IMR-90 (cell line): ENCODE results near the gene GRID1. TPM values are rescaled to one million over a fixed set of nuclear protein-coding genes. Genes with fewer than 3 reads are reported as not detected.

Experiments used
- ATAC-seq: fragments of 200-7000 bp; cut with Tn5 transposase; 2 replicates; pipeline ENCODE4 v1.9.1; 2020; ENCODE audit warnings: low read depth, mild to moderate bottlenecking, moderate library complexity
- BruUV-seq: library from RNA; stranded (reverse); fragments of 400-500 nt; replicated peaks from 2 replicates; lab custom pipeline; 2021; lab: Mats Ljungman, UMichigan
- CTCF ChIA-PET: fragments of 300-600 bp; formaldehyde crosslinking; extraction: SDS; loops from one replicate; lab custom pipeline; 2021; ENCODE audit warnings: antibody characterized with exemption; lab: Yijun Ruan, JAX
- POLR2A ChIA-PET: fragments of 300-600 bp; sonication (Branson Sonifier 250); formaldehyde crosslinking; loops from one replicate; lab custom pipeline; 2022; ENCODE audit warnings: antibody characterized with exemption; ENCODE audit not compliant: unreplicated experiment; lab: Charles Lee
- DNase-seq: peaks from one replicate; pipeline ENCODE4 v3.0.0; 2013
- H2AFZ ChIP-seq: replicated peaks from 2 replicates; pipeline ENCODE3; 2013; ENCODE audit warnings: low read length, mild to moderate bottlenecking; ENCODE audit not compliant: poor library complexity
- H2AK5ac ChIP-seq: 2 replicates; pipeline ENCODE4 v1.6.1; 2013; ENCODE audit warnings: low read depth, low read length, inconsistent platforms
- H2AK9ac ChIP-seq: replicated peaks from 2 replicates; pipeline ENCODE3; 2013; ENCODE audit warnings: mild to moderate bottlenecking, low read depth, low read length, moderate library complexity; ENCODE audit not compliant: poor library complexity
- H2BK120ac ChIP-seq: 2 replicates; pipeline ENCODE4 v1.6.1; 2013; ENCODE audit warnings: low read depth, low read length, inconsistent platforms
- H2BK15ac ChIP-seq: 3 replicates; pipeline ENCODE4 v1.6.1; 2013; ENCODE audit warnings: low read depth, low read length, inconsistent platforms
- H2BK20ac ChIP-seq: 2 replicates; pipeline ENCODE4 v1.6.1; 2013; ENCODE audit warnings: low read depth, mild to moderate bottlenecking, inconsistent platforms, low read length, moderate library complexity
- H2BK5ac ChIP-seq: 2 replicates; pipeline ENCODE4 v1.6.1; 2013; ENCODE audit warnings: mild to moderate bottlenecking, low read depth, low read length, inconsistent platforms; ENCODE audit not compliant: poor library complexity, severe bottlenecking
- H3K14ac ChIP-seq: replicated peaks from 2 replicates; pipeline ENCODE4 v1.6.1; 2013; ENCODE audit warnings: low read depth, low read length, inconsistent platforms
- H3K18ac ChIP-seq: 2 replicates; pipeline ENCODE4 v1.6.1; 2013; ENCODE audit warnings: low read depth, low read length, control low read depth
- H3K23ac ChIP-seq: 2 replicates; pipeline ENCODE4 v1.6.1; 2013; ENCODE audit warnings: low read depth, low read length, inconsistent platforms
- H3K27ac ChIP-seq: 2 replicates; pipeline ENCODE4 v1.5.1; 2013; ENCODE audit warnings: mild to moderate bottlenecking, control low read depth, low read length; ENCODE audit not compliant: insufficient read depth
- H3K27me3 ChIP-seq: 2 replicates; pipeline ENCODE4 v1.6.1; 2013; ENCODE audit warnings: low read length; ENCODE audit not compliant: control insufficient read depth, insufficient read depth
- H3K36me3 ChIP-seq: 2 replicates; pipeline ENCODE4 v1.6.1; 2013; ENCODE audit warnings: low read length, mixed read lengths; ENCODE audit not compliant: control insufficient read depth, insufficient read depth
- H3K4ac ChIP-seq: 2 replicates; pipeline ENCODE4 v1.6.1; 2013; ENCODE audit warnings: low read depth, low read length, inconsistent platforms
- H3K4me1 ChIP-seq: 2 replicates; pipeline ENCODE4 v1.6.1; 2013; ENCODE audit warnings: low read length, mixed read lengths; ENCODE audit not compliant: control insufficient read depth, insufficient read depth
- H3K4me2 ChIP-seq: 2 replicates; pipeline ENCODE4 v1.6.1; 2013; ENCODE audit warnings: low read depth, mild to moderate bottlenecking, control low read depth, low read length, moderate library complexity
- H3K4me3 ChIP-seq: 2 replicates; pipeline ENCODE4 v1.5.1; 2013; ENCODE audit warnings: low read depth, mild to moderate bottlenecking, control low read depth, low read length, moderate library complexity; ENCODE audit not compliant: insufficient read depth
- H3K56ac ChIP-seq: 2 replicates; pipeline ENCODE4 v1.6.1; 2013; ENCODE audit warnings: low read length, inconsistent platforms; ENCODE audit not compliant: insufficient read depth; ENCODE audit errors: extremely low read depth
- H3K79me1 ChIP-seq, 2 experiments: 2 replicates each; pipeline ENCODE4 v1.6.1; 2013; ENCODE audit warnings: low read length in 2 of 2, inconsistent platforms in 1 of 2, low read depth in 1 of 2
- H3K9ac ChIP-seq: 2 replicates; pipeline ENCODE4 v1.6.1; 2013; ENCODE audit warnings: low read depth, low read length, control low read depth
- H3K9me1 ChIP-seq: 2 replicates; pipeline ENCODE4 v1.6.1; 2013; ENCODE audit warnings: low read length, inconsistent platforms; ENCODE audit not compliant: insufficient read depth
- H3K9me3 ChIP-seq: 2 replicates; pipeline ENCODE4 v1.6.1; 2013; ENCODE audit warnings: low read length; ENCODE audit not compliant: control insufficient read depth, insufficient read depth
- H4K20me1 ChIP-seq: 2 replicates; pipeline ENCODE4 v1.6.1; 2013; ENCODE audit warnings: low read length, inconsistent platforms; ENCODE audit not compliant: insufficient read depth
- H4K5ac ChIP-seq: 2 replicates; pipeline ENCODE4 v1.6.1; 2013; ENCODE audit warnings: mild to moderate bottlenecking, low read depth, low read length, control low read depth
- H4K8ac ChIP-seq, 2 experiments: 2 replicates each; pipeline ENCODE4 v1.6.1; 2013; ENCODE audit warnings: low read depth in 2 of 2, low read length in 2 of 2, control low read depth in 1 of 2, inconsistent platforms in 1 of 2
- H4K91ac ChIP-seq: 2 replicates; pipeline ENCODE4 v1.6.1; 2013; ENCODE audit warnings: low read depth, low read length, inconsistent platforms; ENCODE audit not compliant: insufficient read depth
- BHLHE40 ChIP-seq: fragments of 150-350 bp; IDR thresholded peaks from 2 replicates; pipeline ENCODE4 v1.6.1; 2016; ENCODE audit warnings: mild to moderate bottlenecking, low read depth, low read length
- CEBPB ChIP-seq: IDR thresholded peaks from 2 replicates; pipeline ENCODE4 v1.6.1; 2012; ENCODE audit warnings: low read depth, low read length, improper control_type of control experiment
- CTCF ChIP-seq: conservative IDR thresholded peaks from 2 replicates; pipeline ENCODE4 v1.5.1; 2012; ENCODE audit warnings: mild to moderate bottlenecking, low read depth, low read length, improper control_type of control experiment
- MAFK ChIP-seq: IDR thresholded peaks from 2 replicates; pipeline ENCODE4 v1.6.1; 2012; ENCODE audit warnings: low read depth, low read length, improper control_type of control experiment
- MAZ ChIP-seq: IDR thresholded peaks from 2 replicates; pipeline ENCODE4 v1.6.1; 2012; ENCODE audit warnings: low read depth, mild to moderate bottlenecking, low read length, improper control_type of control experiment, moderate library complexity, borderline replicate concordance
- NFE2L2 ChIP-seq: fragments of 150-350 bp; IDR thresholded peaks from 2 replicates; pipeline ENCODE4 v1.6.1; 2016; ENCODE audit warnings: low read depth, mild to moderate bottlenecking, low read length
- RCOR1 ChIP-seq: IDR thresholded peaks from 2 replicates; pipeline ENCODE4 v1.6.1; 2012; ENCODE audit warnings: mild to moderate bottlenecking, low read length, improper control_type of control experiment; ENCODE audit not compliant: insufficient replicate concordance
- RFX5 ChIP-seq: IDR thresholded peaks from 2 replicates; pipeline ENCODE4 v1.8.0; 2012; ENCODE audit warnings: low read depth, mild to moderate bottlenecking, low read length, moderate library complexity
- USF2 ChIP-seq: fragments of 150-350 bp; IDR thresholded peaks from 2 replicates; pipeline ENCODE4 v1.6.1; 2017; ENCODE audit warnings: mild to moderate bottlenecking, antibody characterized with exemption, low read length, low read depth
- WGBS, 2 experiments: methylation state at CpG; one replicate each; pipeline versions ENCODE4 v1.1.5 to v1.1.7; 2013; ENCODE audit warnings: missing lambda C conversion rate in 2 of 2; ENCODE audit not compliant: insufficient read length in 1 of 2; ENCODE audit errors: extremely low coverage in 2 of 2; 5-methylcytosine and 5-hydroxymethylcytosine counted together
- dilution Hi-C: fragments of 300-500 bp; cut with HindIII; formaldehyde crosslinking; loops from one replicate; pipeline ENCODE4 v1.14.3; 2018; ENCODE audit warnings: low sequenced_read_pairs; ENCODE audit not compliant: unreplicated experiment
- in situ Hi-C: fragments of 300-500 bp; cut with MboI; formaldehyde crosslinking; loops from 3 replicates; pipeline ENCODE4 v1.14.3; 2019; ENCODE audit warnings: low sequenced_read_pairs, inconsistent platforms, mixed read lengths
- intact Hi-C: fragments of 100-400 bp; cut with micrococcal nuclease; formaldehyde crosslinking; loops from 2 replicates; pipeline ENCODE4 v1.10.0; 2022
- polyA plus RNA-seq, 3 experiments: library from polyadenylated mRNA; depleted of rRNA; stranded (reverse); fragments of >200 nt; gene quantifications; 2 replicates each; pipeline ENCODE4 v1.2.3, GENCODE V29; 2012; ENCODE audit warnings: low replicate concordance in 1 of 3
- total RNA-seq: library from RNA; depleted of rRNA; stranded (reverse); fragments of >200 nt; gene quantifications from 2 replicates; pipeline ENCODE4 v1.2.3, GENCODE V29; 2012

GRID1 gene
- total and polyA plus RNA-seq, 2 of the 4 experiments (the other 2 are of a cell fraction), result not detected

- no peaks in the 10 kb centered on the region for H3K36me3 ChIP-seq
- BruUV-seq, result no TSS peak
Measured at GRCh38 chr10:86123304-86123703, 243.3 kb downstream of the GRID1 start.

More at GRCh38 chr10:86123304-86123703, 243.3 kb downstream of the GRID1 start:
- intact Hi-C loops, result no loop called here
- Histone ChIP-seq H2AK5ac (no peak overlapping the region), H4K8ac (no peak overlapping the region), H2AK9ac (no peak overlapping the region), H2AFZ (no peak overlapping the region), H3K9me3 (peaks cover 6% of the 10 kb centered on the region; the same call in 1 of the 2 replicates), H3K27ac (no peak overlapping the region), H3K9me1 (no peaks in the 10 kb centered on the region), H3K4me1 (no peaks in the 10 kb centered on the region), H2BK5ac (no peak overlapping the region), H3K4me2 (no peak overlapping the region), H2BK15ac (no peak overlapping the region), H3K27me3 (no peaks in the 10 kb centered on the region), H4K5ac (no peak overlapping the region), H3K79me1 (no peaks in the 10 kb centered on the region), H3K9ac (no peak overlapping the region), H4K91ac (no peak overlapping the region), H3K14ac (no peak overlapping the region), H2BK120ac (no peak overlapping the region), H3K4me3 (no peak overlapping the region), H2BK20ac (no peak overlapping the region), H3K18ac (no peak overlapping the region), H3K23ac (no peak overlapping the region), H3K4ac (no peak overlapping the region), H3K56ac (no peak overlapping the region), H4K20me1 (no peaks in the 10 kb centered on the region)
- no peak for ATAC-seq
- ChIA-PET POLR2A (no interaction called here), CTCF (no interaction called here)
- dilution Hi-C loops, result no loop called here
- in situ Hi-C loops, result no loop called here
- DNase-seq, result no peak
- no CpG with 5 or more reads among the region's 4 CpGs for WGBS, 2 experiments
- no peak for TF ChIP-seq RCOR1
- no peak for TF ChIP-seq MAZ
- TF ChIP-seq BHLHE40, result no peak
- TF ChIP-seq CTCF, result no peak
- TF ChIP-seq USF2, result no peak
- no peak for TF ChIP-seq MAFK
- no peak for TF ChIP-seq CEBPB
- no peak for TF ChIP-seq RFX5
- no peak for TF ChIP-seq NFE2L2
